GM19328 (cell line): ENCODE results near the gene CCL4.
"Not testable (repeated sequence)": the region's sequence is repeated elsewhere in the genome, so short reads cannot be mapped to it uniquely, and the experiment has no call there.

ENCODE experiments used
- ATAC-seq: cut with Tn5 transposase; IDR thresholded peaks from one replicate; pipeline ENCODE4 v1.9.1; 2021; ENCODE audit warnings: mild to moderate bottlenecking, moderate library complexity; ENCODE audit not compliant: unreplicated experiment

The CCL4 gene

GRCh38 chr17:36087897-36088572 is 15.6 kb upstream of the CCL4 start:
- ATAC-seq = not testable (repeated sequence)

- no peak for ATAC-seq
These were observed 14.8 kb upstream of the CCL4 start for GRCh38 chr17:36088670-36089338.

GRCh38 chr17:36089339-36089865 is 14.2 kb upstream of the CCL4 start:
- ATAC-seq = no peak

DNA sequence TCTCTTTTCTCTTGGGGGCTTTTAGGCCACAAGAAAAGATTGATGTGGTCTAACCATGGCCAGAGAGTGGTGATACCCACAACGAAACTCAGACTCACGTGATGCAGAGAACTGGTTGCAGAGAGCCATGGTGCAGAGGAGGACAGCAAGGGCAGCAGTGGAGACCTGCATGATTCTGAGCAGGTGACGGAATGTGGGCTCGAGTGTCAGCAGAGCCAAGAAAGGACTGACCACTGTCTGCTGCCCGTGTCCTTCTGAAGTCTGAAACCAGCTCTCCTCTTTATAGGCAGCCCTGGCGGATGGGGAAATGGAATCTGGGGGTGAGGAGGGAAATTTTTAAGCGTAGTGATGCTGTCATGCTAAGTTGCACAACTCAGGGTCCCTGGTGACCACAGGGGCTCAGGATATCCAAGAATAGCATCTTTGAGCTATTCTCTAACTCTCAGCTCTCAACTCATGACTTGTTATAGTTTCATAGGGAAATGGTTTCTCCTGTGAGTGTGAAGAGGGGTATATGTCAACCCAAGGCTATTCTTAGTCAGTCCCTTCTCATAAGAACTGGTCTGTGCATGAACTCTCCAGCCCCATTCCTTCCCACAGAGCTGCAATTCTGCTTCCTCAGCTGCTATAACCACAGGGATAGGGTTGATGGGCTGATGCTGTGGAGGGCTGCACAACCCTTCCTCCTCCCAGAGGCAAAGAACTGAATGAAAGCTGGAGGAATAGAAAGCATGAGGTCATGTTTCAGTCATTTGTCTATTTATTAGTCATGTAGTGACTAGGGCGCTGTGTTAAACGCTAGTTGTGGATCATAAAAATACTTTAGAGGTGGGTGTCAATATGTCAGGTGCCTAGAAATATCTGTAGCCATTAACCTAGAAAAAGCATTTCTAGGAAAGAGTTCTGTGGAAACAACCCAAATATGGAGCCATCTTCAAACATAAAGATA is 13.5 kb upstream of the CCL4 start, which contains the start of gene CCL3:
Gene CCL3, minus strand, starts transcription at position 256 of the 949 bp plus-strand sequence. Its CDS starts 85 bp downstream, at position 171.
- ATAC-seq = peak; percentile 62

DNA sequence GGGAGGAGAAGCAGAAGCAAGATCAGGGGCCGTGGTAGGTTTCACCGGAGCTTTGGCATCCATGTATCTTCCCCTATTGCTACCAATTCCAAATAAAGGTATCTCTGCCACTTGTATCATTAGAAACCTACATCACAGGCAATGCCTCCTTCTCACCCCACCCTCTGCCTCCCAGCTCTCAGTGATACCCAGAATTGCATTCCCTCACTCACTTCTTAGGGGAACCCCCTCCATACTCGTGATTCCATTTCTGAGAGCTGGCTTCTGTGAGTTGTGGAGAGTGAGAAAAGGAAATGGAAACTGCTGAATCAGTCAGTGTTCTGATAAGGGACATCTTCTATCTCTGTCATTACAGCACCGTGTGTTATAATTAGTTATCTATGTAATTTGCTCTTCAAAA is 11.4 kb upstream of the CCL4 start:
- ATAC-seq = no peak

- ATAC-seq = not testable (repeated sequence)
These were observed 10.9 kb upstream of the CCL4 start for GRCh38 chr17:36092715-36093114.

DNA sequence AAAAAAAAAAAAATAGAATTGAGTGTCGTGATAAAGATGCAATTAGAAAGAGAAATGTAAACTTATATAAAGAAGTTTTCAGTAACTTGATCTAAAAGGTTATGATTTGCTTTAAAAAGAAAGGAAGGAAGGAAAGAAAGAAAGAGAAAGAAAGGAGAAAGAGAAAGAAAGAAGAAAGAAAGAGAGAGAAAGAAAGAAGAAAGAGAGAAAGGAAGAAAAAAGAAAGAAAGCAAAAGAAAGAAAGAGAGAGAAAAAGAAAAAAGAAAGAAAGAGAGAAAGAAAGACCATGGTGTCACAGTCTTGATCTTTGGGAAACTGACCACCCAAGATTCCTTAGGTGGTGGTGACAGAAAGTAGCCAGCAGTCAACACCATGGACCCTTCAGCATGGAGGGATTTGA is 9.4 kb upstream of the CCL4 start:
- no peak for ATAC-seq

DNA sequence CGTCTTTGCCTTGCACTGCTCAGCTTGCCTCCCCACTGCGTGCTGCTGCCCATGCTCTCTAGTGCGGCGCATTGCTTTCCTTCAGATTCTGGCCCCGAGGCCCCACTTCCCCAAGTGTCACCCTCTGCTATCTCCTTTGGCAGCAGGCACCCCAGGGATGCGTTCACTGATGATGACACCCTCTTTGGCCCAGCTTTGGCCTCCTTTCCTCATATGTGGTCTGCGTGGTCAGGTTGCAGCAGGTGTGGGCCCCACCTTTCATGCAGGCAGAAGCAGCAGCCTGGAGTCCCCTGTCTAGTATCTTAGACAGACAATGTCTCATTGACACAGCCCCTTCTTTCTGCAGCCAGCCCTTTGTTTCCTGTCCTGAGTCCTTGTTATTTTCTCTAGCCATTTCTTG is 8.9 kb upstream of the CCL4 start:
- ATAC-seq = no peak

DNA sequence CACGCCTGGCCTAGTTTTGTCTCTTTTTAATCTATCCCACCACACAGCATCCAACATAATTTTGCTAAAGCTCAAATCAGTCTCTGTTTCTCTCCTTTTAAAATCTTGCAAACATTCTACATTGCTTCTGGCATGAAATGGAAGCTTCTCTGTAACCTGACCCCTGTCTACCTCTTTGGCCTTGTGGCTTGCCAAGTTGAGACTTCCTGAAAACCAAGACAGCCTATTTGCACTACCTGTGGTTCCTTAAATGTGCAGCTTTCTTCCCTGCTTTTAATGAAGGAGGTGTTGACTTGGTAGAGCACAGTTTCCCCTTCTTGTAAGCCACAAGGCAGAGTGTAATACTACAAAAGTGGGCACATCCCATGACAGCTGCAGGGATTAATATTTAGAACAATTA is 7.6 kb upstream of the CCL4 start:
- ATAC-seq = no peak

DNA sequence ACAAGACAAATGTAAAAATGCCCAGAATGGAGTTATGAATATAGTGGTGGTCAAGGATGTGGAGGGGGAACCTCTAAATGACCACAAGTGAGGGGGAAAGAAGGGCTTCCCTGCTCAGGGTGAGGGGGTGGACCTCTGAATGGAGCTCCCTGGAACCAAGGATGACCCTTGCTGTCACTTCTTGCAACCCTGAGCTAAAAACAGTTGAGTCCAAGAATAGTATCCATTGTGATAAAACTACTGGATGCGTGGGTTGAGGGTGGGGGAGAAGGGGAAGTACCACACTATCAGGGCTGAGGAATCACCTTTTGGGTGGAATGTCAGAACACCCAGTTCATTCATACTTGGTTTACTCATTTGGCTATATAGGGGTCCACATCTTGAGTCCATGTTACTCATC is 4.6 kb upstream of the CCL4 start:
- ATAC-seq = not testable (repeated sequence)

DNA sequence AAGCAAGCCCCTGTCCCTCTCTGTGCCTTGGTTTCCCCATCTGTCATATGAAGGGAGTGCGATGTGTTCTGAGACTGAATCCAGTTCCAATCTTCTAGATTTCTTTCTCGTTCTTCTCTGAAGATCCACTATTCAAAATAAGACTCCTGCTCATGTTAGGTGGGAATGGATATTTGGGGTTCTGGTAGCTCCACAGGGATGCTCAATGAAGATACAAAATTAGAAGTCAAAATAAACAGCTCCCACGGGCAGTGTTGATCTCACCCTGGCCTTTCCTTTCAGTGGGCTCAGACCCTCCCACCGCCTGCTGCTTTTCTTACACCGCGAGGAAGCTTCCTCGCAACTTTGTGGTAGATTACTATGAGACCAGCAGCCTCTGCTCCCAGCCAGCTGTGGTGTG is 619 bp downstream of the CCL4 start:
- ATAC-seq = not testable (repeated sequence)

GRCh38 chr17:36104701-36105181 is 1.1 kb downstream of the CCL4 start:
- no peak for ATAC-seq

DNA sequence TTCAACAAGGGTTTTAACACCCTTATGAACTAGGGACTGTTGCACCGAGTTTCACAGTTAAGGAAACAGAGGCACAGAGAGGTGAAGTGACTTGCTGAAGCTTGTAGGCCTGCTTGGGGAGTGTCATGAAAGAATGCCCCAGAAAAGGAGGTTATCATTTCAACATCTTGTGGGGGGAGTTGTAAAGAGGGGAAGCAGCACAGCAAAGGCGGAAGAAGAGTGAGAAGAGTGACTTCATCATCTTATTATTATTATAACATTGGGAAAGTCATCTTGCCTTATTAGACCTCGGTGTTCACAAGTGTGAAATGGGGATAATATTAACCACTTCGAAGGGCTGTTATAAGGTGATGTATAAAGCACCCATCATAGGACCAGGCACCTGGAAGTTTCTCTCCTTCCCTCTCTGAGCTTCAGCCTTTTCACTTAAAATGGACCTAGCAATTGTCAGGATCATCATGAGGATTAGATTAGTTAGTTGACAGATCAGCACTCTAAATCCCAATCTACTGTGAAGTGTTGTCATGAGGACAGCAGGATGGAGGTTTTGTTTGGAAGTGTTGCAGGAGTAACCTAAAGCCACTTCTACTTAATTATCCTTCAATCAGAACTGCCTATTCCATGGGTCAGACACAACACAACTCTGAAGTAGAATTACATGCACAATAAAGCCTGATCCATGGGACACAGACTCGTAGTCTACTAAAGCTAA is 2.3 kb downstream of the CCL4 start:
- ATAC-seq = no peak

- ATAC-seq = no peak
These were observed 2.8 kb downstream of the CCL4 start for GRCh38 chr17:36106493-36106835.

- ATAC-seq = no peak
These were observed 4.0 kb downstream of the CCL4 start for GRCh38 chr17:36107660-36108059.

DNA sequence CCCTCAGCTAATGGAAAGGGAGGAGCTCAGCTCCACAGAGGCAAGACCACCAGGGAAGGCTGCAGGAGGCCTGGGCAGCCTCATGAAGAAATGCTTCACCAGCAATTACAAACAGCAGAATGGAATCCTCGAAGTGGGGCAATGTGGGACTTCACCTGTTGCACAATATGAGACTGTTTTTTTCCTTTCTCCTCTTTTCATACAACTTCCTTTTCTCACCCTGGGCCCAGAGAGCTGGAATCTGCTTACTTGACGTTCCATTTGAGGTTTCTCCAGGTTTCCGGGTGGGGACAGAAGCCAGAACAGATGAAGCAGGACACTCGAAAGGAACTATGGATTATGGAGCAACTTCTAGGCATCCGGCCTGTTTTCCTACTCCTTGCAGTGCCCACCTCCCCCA is 4.6 kb downstream of the CCL4 start:
- ATAC-seq = not testable (repeated sequence)

DNA sequence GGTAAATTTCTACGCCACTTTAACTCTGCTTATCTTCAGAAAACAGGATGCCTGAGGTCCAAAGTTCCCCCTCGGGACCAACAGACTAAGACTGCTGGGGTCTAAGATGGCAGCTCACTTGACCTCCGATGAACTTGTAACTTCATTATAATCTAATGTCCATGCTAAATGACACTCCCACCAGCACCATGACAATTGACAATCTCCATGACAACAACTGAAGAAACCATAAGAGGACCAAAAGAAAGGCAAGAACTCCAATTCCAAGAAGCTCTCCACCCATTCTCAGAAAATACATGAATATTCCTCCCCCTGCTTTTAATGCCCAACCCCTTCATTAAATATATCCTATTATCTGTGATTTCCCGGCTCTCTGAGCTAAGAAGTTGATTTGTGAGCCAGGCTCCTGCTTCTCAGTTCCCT is 7.5 kb downstream of the CCL4 start:
- ATAC-seq = no peak

DNA sequence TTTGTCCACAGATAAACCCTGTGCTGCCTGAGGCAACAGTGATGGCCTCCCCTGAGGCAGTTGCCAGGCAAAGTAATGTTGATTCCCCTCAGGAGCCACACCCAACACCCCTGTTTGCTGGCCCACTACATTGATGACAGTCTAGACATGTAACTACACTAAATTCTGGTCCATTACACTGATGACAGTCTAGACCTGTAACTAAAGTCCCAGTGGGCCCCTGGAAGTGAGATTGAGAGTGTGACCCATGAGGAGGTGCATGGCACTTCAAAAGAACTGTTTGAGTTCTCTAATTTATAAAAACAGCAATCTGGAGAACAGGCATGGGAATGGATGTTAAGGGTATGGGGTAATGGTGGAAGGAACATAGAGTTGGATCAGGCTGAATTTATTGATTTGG is 8.9 kb downstream of the CCL4 start:
- ATAC-seq = no peak

- ATAC-seq = not testable (repeated sequence)
These were observed 9.5 kb downstream of the CCL4 start for GRCh38 chr17:36113131-36113530.

GRCh38 chr17:36114971-36115648 is 11.5 kb downstream of the CCL4 start:
- ATAC-seq = not testable (repeated sequence)
